ENCODE data around the gene DNM1. TPM values are rescaled to one million over a fixed set of nuclear protein-coding genes. Genes with fewer than 3 reads are reported as not detected.
A peak's percentile ranks its signal among the peaks of the same experiment; 100 is the strongest.

Gene DNM1
- total and polyA plus RNA-seq, 2 of the 8 experiments (the other 6 are each of a cell fraction or from before 2014, with no cell fraction given), result 34.3 to 62.7 TPM

DNA sequence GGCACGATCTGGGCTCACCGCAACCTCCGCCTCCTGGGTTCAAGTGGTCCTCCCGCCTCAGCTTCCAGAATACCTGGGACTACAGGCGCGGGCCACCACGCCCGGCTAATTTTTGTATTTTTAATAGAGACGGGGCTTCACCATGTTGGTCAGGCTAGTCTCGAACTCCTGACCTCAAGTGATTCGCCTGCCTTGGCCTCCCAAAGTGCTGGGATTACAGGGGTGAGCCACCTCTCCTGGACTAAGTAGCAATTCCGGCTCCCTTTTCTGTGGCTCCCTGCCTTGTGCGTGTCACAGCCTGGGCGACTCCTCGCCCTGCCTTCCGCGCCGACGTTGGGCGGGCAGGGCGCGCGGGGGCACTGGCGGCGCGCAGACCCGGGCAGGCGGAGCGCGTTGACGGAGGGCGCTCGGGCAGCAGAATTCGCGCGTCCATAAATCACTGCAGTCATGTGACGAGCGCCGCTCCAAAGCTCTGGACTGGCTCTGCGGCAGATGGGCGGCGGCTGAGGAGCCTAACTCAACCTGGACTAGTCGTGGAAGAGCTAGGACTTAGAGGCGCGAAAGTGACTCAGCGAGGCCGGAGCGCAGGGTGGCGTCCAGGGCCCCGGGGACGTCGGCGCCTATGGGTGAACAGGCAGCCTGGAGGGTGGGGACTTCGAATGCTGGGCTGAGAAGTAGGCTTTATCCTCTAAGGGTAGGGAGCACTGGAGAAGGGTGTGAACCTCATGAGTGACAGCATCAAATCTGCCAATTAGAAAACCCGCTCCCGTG, 10.4 kb upstream of the DNM1 start (continued):
- TF ChIP-seq, protein P1, sequence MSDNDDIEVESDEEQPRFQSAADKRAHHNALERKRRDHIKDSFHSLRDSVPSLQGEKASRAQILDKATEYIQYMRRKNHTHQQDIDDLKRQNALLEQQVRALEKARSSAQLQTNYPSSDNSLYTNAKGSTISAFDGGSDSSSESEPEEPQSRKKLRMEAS (IDR thresholded peaks at IDR 0.05), result peak; percentile 54; the same call in 1 of the 2 replicates
- 0 out of 2 replicates have a peak, but pooled peaks have one; percentile 36 for TF ChIP-seq SRF (IDR thresholded peaks at IDR 0.05; ENCODE audit: low read depth, low read length)
- TF ChIP-seq, protein P2, sequence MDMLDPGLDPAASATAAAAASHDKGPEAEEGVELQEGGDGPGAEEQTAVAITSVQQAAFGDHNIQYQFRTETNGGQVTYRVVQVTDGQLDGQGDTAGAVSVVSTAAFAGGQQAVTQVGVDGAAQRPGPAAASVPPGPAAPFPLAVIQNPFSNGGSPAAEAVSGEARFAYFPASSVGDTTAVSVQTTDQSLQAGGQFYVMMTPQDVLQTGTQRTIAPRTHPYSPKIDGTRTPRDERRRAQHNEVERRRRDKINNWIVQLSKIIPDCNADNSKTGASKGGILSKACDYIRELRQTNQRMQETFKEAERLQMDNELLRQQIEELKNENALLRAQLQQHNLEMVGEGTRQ (IDR thresholded peaks at IDR 0.05; ENCODE audit: low read length), result 0 out of 2 replicates have a peak, but pooled peaks have one; percentile 42
- TF ChIP-seq TAF7 (optimal IDR thresholded peaks at IDR 0.05; ENCODE audit: borderline replicate concordance, low read depth, low read length), result peak; percentile 49
- peak; percentile 40 to 61 for TF ChIP-seq RAD21 (IDR thresholded peaks at IDR 0.05 in 1 of 2, conservative IDR thresholded peaks at IDR 0.05 in 1 of 2; ENCODE audit: low read depth in 2 of 2, low read length in 2 of 2)
